GM21737 (cell line): Measurements from ENCODE around the gene BIRC5.

ENCODE experiments used
- ATAC-seq: cut with Tn5 transposase; IDR thresholded peaks from one replicate; pipeline ENCODE4 v1.9.1; 2021; ENCODE audit warnings: mild to moderate bottlenecking, moderate library complexity; ENCODE audit not compliant: unreplicated experiment

BIRC5 gene

DNA sequence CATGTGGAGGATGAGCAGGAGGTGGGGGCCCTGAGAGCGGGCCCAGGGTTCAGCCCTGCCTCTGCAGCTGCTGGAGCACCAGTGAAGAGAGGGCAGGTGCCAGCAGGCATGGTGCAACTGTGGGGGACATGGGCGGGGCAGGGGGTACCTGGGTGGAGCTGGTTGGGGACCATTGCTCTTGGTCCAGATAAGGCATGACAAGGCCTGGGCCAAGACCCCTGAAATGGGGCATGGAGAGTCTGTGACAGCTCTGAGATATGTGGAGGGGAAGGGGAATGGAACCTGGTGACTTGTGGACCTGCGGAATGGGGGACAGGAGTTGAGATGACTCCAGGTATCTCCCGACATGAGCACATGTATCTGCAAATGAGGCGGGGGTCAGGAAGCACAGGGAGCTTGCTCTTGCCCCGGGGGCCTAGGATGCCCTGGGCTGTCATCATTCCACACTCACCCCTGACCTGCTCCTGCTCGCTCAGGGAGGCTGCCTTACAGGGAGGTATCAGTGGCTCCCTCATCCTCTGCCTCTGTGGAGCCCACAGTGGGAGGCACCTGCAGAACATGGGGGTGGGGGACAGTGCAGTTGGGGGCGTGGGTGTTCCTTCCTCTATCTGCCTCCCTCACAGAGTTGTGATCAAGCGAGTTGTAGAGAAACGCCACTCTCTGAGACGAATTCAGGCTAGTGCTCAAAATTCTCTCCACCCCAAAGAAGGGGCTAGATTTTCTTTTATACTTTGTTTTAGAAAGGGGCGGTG is 57.5 kb downstream of the BIRC5 start:
- ATAC-seq = no peak

- ATAC-seq = no peak
Measured at GRCh38 chr17:78272181-78272913, 58.3 kb downstream of the BIRC5 start.

GRCh38 chr17:78272914-78273258 is 58.8 kb downstream of the BIRC5 start:
- no peak for ATAC-seq

DNA sequence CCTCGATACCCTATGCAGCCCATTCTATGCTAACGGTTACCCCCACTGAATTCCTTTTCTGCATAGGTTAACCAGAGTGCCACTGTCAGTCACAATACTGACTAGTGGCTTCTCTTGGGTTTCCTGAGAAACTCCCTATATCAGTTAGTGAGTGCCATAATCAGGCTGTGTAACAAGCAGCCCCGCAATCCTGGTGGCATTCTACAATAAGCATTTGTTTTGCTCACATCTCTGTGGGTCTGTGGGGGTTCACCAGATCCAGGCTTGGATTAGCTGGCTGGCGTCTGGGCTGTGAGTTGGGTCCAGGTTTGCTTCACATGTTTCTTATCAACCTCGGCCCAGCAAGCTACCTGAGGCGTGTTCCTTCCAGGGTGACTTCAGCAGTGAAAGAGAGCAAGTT is 59.8 kb downstream of the BIRC5 start:
- no peak for ATAC-seq
